Stimulated activated CD4-positive, alpha-beta T cell treated with anti-CD3 and anti-CD28 coated beads, Interleukin-4, amount 100 ng/mL, for 24 hours (primary cell): ENCODE data around the gene GP9.

Experiments used
- DNase-seq: peaks from one replicate; pipeline ENCODE4 v3.0.0-alpha.2; 2020

The GP9 gene

DNA sequence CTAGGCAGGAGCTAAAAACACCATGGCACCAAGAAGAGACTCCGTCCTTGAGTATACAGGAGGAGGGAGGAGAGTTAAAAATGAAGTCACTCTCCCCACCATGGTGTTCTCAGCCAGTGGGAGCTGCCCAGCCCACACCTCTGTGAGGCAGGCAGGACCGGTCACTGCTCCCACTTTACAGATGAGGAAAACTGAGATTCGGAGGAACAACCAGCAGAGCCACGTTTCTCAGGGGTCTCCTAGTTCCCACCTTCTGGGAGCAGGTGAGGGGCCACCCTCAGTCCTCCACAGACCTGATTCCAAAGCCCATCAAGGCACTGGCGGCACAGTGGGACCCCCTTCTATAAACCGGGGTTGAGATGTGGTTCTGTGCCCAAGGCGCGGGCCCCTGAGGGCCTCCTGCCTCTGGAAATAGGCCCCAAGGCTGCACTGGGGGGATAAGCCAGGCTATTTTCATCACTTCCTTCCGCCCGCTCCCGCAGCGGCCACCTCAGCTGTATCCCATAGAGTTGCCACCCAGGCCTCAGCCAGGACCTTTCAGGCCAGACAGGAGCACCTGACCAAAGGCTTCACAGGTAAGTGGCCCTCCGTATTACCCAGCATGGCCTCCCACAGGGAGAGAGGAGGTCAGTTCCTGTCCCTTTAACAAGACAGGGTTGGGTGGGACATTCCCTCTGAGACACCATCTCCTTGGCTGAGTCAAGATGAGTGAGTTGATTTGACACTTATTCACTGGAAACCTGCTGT, at the start of gene GP9:
GP9 (plus strand) TSS at position 504 of the 747 bp plus-strand sequence. CDS start 961 bp downstream, outside the sequence.
- no peak for DNase-seq

DNA sequence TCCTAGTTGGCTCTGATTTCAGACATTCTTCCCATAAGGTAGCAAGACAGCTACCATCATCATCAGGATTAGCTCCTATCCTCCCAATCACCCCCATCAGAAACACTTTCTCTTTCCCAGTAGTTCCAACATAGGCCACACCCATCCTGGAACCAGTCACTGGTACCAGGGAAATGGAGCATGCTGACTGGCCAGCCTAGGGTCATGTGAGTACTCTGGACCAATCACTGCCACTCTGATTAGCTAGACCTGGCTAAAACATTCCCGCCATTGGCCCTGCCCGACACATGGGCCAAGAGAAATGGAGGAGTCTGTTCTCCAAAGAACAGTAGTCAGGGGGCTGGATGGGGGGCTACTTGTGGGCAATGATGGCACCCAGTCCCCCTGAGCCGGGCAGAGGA, 47.1 kb upstream of the GP9 start:
- DNase-seq, result no peak

DNA sequence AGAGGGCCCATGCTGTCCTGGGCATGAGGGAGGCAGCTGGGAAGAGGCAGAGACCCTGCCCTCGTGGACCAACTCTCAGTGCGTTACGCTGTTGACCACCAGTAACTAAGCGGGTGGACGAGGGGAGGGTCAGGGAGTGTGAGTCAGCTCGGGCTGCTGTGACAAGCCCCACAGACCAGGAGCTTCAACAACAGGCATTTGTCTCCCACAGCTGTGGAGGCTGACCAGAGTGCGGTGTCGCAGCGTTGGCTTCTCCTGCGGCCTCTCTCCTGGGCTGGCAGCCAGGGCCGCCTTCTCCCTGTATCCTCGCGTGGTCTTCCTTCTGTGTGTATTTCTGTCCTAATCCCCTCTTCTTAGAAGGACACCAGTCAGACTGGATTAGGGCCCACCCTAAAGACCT, 46.4 kb upstream of the GP9 start:
- DNase-seq, result no peak

DNA sequence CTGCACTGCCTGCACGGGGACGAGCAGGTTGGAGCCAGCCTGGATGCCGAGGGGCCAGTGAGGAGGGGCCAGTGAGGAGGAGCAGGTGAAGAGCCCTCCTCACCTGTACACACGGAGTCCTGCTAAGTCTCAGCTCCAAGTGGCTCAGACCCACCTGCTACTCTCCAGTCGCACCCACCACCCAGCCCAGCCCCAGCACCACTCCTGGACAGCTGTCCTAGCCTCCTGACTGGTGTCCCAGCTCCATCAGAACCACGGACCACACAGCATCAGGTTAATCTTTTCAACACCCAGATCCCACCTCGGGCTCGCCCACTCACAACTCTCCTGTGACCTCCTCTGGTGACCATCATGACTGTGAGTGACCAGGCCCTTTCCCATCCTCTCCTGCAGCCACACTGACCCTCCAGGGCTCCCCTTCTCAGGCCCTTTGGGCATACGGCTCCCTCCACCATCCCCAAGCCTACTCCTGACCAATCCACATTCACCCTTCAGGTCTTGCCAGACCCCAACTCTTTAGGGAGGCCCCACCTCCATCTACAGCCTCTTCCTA, 45.7 kb upstream of the GP9 start:
- DNase-seq, result no peak

DNA sequence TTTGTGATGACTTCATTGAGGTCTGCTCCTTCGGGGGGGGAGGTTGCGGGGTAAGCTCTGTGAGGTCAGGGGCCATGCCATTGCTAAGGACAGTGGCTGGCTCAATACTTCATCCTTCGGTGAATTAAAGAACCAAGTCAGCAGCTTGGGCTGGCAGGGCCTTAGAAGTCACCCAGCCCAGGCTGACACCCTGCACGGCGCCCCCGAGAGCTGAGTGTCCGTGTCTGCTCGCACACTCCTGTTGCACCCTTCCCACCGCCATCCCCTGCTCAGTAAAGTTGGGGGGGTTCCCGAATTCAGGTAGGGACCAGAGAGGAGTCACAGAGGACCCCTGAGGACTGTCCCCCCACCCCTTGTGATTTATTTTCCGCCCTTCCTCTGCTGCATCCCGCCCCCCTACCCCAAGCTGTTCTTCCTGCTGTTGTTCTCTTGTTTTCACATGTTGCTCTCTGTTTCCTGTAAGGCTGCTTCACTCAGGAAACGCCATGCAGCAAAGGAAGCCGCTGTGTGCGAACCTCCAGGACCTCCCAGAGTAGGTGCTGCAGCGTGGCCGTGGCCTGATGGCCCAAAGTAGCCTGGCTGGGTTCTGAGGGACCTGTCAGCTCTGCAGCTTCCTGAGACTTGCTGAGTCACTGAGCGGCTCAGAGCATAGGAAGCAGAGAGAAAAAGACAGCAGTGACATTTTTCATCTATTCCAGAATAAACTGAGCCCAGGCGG, 45.0 kb upstream of the GP9 start:
- DNase-seq, result peak; percentile 48

DNA sequence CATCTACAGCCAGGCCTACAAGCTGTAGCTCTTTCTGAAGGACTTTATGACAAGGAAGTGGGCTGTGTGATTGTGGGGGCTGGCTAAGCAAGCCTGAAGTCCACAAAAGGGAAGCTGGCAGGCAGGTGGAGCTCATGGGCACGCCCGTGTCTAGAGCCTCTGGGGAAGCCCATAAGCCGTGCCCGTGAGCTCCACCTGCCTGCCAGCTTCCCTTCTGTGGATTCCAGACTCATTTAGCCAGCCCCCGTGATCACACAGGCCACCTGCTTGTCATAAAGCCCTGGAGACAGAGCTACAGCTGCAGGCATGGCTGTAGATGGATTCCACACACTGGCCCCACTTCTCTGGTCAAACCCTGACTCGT, 44.2 kb upstream of the GP9 start:
- DNase-seq, result peak; percentile 57

DNA sequence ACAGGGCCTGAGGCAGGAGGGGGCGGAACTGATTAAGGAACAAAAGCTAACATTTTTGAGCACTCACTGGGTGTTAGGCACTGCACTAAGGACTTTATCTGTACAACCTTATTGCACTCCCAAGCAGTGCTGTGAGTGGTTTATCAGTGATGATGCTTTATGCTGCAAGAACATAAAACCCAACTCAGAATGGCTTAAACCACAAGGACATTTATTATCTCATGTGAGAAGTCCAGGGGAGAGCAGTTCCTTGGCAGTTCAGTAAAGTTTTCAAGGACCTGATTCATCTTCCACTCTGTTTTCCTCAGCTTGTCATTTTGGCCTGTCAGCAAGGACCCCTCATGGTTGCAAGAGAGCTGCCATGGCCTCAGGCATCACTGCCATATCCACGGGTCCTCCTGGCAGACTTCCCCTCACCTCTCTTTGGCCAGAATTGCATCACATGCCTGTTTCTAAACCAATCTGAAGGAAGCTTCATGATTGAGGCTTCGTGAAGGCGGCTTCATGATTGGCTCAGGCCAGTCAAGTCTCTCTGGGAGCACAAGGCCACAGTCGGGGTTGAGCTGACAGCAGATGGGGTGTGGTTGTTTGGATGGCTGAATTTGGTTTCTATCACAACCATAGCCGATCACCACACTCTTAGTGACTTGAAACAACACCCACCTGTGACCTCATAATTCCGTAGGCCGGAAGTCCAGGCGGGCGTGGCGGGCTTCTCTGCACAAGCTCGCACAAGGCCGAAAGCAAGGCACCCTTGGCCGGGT, 43.7 kb upstream of the GP9 start:
- no peak for DNase-seq

DNA sequence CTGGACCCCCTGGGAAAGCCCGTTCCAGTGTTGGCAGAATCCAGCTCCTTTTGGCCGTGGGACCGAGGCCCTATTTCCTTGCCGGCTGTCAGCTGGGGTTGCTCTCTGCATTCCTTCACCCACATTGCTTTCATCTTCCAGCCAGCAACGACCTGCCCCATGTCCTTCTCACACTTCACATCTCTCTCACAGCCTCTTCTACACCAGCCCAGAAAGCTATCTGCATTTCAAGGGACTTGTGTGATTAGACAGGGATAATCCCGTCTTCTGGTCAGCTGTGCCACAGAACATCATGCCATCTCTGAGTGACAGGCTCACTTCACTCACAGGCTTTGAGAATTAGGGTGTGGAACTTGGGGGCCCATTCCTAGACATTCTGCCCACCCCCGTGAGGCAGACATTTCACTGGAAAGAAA, 43.1 kb upstream of the GP9 start:
- no peak for DNase-seq

DNA sequence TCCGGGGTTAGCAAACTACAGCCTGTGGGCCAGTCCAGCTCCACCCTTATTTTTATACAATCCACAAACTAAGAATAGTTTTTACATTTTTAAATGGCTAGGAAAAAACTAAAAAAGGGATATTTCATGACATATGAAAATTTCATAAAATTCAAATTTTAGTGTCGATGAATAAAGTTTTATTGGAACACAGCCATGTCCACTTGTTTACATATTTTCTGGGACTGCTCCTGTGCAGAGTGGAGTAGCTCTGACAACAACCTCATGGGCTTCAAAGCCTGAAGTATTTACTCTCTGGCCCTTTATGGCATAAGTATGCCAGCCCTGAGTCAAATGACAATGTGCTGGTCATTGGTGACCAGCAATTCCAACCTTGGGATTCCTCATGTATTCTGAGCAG, 42.3 kb upstream of the GP9 start:
- no peak for DNase-seq

DNA sequence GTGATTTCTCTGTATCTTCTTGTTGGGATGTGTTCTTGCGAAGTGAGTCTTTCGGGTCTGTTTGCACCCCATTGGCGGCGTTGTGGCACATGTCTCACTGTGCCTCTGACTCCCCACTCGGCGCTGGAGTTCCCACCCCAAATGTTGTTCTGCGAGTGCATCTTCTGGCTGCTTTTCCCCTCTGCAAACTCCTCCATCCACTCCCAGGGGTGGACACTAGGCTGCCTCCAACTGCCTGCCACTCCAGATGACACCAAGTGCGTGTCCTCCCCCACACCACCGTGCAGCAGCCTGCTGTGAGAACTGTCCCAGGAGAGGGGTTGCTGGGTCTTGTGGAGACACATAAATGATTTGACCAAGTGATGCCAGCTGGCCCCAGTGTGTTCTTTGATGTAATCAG, 41.8 kb upstream of the GP9 start:
- DNase-seq, result no peak

DNA sequence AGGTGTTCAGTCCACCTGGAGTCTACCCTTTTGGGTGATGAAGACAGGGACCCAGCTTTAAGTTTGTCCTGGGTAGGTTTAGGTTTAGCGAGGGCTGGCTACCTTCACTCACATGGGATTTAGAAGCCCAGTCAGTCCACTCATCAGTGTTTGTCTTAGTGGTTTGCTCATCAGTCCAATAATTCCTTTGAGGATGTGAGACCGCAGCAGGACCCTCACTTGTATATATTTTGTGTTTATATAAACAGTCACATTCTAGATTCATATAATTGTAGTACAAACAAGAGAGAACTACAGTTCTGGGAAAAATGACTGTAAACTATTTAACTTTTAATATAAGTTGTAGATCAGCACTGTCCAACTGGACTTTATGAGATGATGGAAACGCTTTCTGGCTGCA, 41.3 kb upstream of the GP9 start:
- no peak for DNase-seq

DNA sequence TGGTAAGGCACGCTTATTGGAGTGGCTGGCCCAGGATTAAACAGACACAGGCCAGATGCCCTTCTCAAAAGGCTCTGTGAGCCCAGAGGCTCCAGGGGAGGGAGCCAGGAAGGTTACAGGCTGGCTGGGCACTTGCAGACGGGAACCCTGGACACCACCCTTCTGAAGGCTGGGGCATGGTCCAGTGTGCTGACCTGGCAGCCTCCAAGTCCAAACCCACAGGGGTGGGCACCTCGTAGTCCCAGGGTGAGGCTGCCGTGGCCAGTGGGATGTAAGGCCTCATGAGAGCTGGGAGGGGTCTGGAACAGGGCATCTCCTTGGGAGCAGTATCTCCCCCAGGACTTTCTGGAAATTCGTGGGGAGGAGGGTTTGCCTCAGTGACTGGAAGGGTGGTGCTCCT, 39.9 kb upstream of the GP9 start:
- no peak for DNase-seq

DNA sequence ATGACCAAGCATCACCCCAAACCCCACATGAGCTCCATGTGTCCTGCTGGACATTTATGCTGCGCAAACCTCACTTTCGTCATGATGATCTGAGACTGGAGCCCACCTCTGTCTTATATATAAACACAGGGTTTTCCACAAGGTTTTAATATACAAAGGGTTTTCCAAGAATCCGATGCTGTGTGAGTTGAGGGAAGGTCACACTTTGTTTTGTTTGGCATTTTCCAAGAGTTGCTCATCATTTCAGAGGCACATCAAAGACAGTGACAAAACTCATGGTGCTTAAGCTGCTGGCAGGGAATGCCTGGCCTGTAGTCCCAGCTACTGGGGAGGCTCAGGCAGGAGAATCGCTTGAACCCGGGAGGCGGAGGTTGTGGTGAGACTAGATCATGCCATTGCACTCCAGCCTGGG, 39.4 kb upstream of the GP9 start:
- DNase-seq, result no peak

DNA sequence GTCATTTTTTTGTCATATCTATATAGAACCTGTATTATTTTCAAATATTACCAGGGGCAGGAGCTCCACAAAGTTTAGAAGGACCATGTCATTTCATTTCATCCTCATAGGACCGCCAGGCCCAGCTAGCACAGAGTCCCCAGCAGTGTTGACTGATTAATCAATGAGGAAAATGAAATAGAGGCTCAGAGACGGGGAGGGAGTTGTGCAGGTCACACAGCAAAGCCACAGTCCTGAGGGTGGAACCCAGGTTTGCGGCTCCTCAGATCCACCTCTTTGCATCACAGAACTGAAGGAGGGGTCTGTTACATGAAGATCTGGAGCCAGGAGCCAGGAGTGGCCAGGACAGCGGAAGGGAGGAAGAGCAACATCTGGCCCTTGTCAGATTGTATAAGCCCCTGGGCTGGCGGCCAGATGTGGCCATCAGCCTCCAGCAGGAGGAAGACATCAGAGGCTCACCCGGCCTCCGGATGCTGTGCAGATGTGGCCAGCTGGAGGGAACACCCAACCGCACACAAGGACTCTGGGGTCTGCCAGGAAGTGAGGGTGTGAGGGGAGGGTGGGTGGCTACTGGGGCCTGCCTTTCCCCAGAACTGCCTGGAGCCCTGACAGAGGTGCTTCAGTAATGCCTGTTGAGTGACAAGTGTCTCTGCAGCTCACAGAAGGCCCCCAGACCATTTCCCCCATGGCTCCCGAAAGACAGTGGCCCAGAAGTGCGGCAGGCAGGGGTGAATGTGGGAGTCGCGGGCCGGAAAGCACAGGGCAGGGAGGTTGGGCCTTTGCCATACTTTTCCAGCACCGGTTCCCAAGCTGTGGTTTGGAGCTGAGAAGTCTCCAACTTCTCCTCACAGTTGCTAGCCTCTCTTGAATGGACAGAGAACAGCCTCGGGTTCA, 38.2 kb upstream of the GP9 start:
- DNase-seq, result no peak

DNA sequence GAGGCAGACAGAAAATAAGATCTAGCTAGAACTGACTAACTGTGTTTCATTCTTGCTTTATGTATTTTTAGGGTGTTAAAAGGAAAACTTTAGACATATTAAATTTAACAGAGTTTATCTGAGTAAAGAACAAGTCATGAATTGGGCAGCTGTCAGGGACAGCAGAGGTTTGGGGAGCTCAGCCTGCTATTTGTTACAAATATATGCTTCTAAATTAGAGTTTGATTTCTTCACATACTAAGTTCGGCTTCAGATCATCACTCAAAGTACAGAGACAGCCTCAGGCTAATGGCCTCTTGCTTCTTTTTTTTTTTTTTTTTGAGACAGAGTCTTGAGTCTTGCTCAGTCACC, 37.6 kb upstream of the GP9 start:
- DNase-seq, result no peak

DNA sequence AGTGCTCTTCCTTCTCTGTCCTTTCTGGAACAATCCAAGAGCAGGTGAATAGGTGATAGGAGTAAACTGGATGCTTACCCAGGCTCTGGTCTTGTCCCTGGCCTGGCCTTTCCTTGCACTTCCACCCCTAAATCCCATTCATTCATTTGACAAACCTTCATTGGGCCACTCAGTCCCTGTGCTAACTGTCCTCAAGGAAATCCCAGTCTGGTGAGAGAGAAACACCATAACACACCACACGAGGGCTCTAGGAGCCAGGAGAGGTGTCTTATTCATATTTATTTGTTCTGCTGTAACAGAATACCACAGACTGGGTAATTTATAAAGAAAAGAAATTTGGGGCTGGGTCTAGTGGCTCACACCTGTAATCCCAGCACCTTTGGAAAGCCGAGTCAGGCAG, 36.7 kb upstream of the GP9 start:
- DNase-seq, result no peak

DNA sequence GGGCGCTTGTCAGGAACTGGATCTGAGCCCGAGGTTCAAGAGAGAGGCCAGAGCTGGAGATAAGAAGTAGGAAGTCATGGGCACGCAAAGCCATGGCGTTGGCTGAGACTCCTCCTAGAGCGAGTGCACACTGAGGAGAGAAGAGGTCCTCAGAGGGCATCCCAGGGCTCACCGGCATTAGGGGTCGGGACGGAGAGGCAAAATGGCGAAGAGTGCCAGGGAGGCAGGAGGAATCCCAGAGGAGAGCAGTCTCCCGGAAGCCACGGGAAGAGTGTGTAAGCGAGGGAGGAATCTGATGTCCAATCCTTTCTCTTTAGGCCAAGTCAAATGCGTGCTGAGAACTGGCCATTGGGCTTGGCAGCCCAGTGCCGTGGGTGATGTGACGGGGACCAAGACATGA, 35.5 kb upstream of the GP9 start:
- no peak for DNase-seq

DNA sequence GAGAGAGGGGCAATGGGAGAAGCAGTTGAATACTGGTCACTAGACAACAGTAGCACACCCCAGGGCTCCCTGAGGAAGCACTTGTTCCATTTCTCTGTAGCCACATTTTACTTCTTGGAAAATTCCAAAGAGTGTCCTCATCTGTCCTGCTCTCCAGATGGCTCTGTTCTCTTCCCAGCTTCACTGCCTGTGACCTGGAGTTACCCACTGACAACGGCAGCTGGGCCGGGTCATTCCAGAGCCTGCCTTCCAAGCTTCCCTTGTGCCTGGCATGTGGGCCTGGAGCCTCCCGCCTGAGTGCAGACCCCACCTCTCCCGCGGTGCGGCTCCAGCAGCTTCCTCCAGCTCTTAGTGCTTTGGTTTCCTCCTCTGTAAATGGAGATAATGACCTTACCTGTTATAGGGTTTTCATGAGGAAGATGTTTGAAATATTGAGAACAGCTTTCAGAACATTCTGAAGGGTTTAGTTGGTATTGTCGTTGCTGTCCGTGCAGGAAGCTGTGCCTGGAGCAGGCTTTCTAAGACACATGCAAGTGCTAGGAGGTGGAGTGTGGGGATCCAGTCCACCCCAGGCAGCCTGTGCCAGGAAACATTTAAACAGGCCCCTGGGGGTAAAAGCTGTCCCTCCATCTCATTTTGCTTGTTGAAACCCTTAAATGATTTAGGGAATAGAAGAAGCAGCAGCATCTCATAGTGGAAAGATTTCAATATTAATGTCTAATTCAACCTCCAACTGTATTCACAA, 34.7 kb upstream of the GP9 start:
- no peak for DNase-seq

DNA sequence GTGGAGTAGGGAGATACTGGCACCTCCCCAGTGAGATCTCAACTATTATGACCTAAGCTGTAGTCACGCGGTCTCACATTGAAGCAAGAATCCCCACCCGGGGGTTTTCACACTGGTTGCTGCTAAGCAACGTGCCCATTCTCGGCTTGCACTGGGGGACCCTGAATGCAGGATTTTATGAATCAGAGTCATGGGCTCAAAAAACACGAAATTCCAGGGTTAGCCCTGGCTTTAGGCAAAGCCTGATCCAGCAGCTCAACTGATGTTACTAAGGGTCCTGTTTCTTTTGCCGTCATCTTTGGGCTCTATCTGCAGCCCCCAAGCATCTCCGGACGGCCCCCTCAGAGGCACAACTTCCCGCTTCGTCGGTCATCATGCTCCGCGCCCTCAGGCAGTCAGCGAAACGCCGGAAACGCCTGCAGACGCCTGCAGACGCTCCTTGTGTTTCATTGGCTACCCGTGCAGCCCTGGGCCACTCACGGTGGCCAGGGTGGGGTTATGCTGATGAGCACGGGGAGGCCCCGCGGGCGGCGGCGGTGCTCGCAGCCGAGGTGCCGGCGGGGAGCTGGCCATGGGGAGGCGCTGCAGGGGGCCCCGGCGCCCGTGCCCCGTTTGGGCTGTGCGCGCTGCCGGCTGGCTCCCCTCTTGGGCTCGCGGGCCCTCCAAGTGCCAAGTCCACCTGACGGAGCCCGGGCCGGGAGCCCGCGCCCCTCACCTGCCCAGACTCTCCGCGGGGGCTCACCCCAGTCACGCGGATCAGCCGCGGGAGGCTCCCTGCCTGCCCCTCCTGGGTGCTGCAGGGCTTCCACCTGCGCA, 33.6 kb upstream of the GP9 start:
- DNase-seq, result peak; percentile 91

DNA sequence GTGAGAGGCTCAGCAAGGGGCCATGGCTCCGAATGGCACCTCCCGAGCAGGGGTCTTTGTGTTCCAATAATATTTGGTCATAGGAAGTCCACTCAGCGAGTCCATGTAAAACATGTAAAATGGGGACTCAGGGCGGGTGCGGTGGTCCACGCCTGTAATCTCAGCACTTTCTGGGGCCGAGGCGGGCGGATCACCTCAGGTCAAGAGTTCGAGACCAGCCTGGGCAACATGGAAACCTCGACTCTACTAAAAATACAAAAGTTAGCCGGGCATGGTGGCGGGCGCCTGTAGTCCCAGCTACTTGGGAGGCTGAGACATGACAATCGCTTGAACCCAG, 33.1 kb upstream of the GP9 start:
- no peak for DNase-seq

DNA sequence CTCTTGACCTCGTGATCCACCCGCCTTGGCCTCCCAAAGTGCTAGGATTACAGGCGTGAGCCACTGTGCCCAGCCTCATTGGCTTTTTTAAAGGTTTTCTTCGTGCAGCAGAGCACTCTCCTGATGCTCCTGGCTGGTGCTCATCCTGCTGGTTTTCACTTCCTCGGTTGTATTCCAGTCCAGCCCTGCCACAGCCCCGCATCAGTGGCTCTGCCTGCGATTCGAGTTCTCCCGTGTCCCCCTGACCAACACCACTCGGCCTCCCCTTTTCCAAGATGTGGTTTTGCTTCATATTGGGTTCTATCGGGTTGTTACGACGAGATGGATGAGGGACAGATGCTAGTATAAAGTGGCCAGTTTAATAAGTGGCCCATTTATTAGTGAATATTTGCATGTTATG, 31.7 kb upstream of the GP9 start:
- no peak for DNase-seq
